Activated CD8-positive, alpha-beta T cell treated with anti-CD3 and anti-CD28 coated beads for 36 hours (primary cell): ENCODE results near the gene NUP214. TPM values are rescaled to one million over a fixed set of nuclear protein-coding genes. Genes with fewer than 3 reads are reported as not detected.

Experiments
- ATAC-seq: fragments of 200-7000 bp; cut with Tn5 transposase; one replicate; pipeline ENCODE4 v1.10.0; 2021; ENCODE audit warnings: mild to moderate bottlenecking, moderate library complexity
- CTCF ChIA-PET: fragments of 350-600 bp; sonication (Branson Sonifier 250); formaldehyde crosslinking; loops from one replicate; lab custom pipeline; 2021; ENCODE audit warnings: antibody characterized with exemption; lab: Charles Lee
- POLR2A ChIA-PET: fragments of 350-600 bp; sonication (Branson Sonifier 250); formaldehyde crosslinking; loops from one replicate; lab custom pipeline; 2021; ENCODE audit warnings: antibody characterized with exemption; lab: Charles Lee
- DNase-seq: peaks from one replicate; pipeline ENCODE4 v3.0.0-alpha.2; 2020
- H3K27ac Mint-ChIP-seq: one replicate; pipeline ENCODE4 v1.8.0; 2021; ENCODE audit warnings: mild to moderate bottlenecking, mixed read lengths
- H3K27me3 Mint-ChIP-seq: one replicate; pipeline ENCODE4 v1.8.0; 2021; ENCODE audit warnings: mixed read lengths
- H3K36me3 Mint-ChIP-seq: one replicate; pipeline ENCODE4 v1.8.0; 2021; ENCODE audit warnings: low read depth, mixed read lengths
- H3K4me1 Mint-ChIP-seq: one replicate; pipeline ENCODE4 v1.8.0; 2021; ENCODE audit warnings: low read depth, mixed read lengths
- H3K4me3 Mint-ChIP-seq: one replicate; pipeline ENCODE4 v1.8.0; 2021; ENCODE audit warnings: mild to moderate bottlenecking, moderate library complexity, mixed read lengths
- H3K9me3 Mint-ChIP-seq: one replicate; pipeline ENCODE4 v1.8.0; 2021; ENCODE audit warnings: mixed read lengths
- CTCF ChIP-seq: fragments of 200-600 bp; IDR thresholded peaks from one replicate; pipeline ENCODE4 v1.8.0; 2022; ENCODE audit warnings: antibody characterized with exemption, mild to moderate bottlenecking
- intact Hi-C: fragments of 100-400 bp; cut with micrococcal nuclease; formaldehyde crosslinking; loops from one replicate; pipeline ENCODE4 v1.10.0; 2022
- total RNA-seq, 2 experiments: library from RNA; stranded (reverse); gene quantifications; one replicate each; pipeline ENCODE4 v1.2.3, GENCODE V29; 2021

Gene NUP214
- total RNA-seq, 2 experiments from 2014 or later: 57.6 to 58.3 TPM

- peaks cover 27% of the 10 kb centered on the region for H3K27me3 Mint-ChIP-seq
- ATAC-seq (no peak), DNase-seq (no peak)
- TF ChIP-seq CTCF: no peak
- ChIA-PET POLR2A (no interaction called here), CTCF (no interaction called here)
- H3K36me3 Mint-ChIP-seq: no peaks in the 10 kb centered on the region
- H3K9me3 Mint-ChIP-seq: no peaks in the 10 kb centered on the region
- intact Hi-C loops: no loop called here
- no peak overlapping the region for H3K4me3 Mint-ChIP-seq
- no peak overlapping the region for H3K27ac Mint-ChIP-seq
- H3K4me1 Mint-ChIP-seq: peaks cover 3% of the 10 kb centered on the region
Measured at GRCh38 chr9:131092548-131093440, 32.6 kb upstream of the NUP214 start.

DNA sequence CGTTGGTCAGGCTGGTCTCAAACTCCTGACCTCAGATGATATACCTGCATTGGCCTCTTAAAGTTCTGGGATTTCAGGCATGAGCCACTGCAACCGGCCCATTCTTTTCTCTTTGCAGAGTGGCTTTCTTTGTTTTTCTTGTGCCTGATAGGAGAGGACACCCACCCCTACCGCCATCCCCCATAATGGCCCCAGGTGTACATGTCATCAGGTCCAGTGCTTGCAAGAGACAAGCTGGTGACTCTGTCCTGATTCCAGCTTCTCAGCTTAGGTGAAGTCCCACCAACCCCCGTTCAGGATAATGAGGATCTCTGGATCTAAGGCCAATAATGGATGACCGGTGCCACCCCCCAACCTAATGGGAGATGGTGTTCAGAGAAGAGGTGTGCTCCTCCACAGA, 31.4 kb upstream of the NUP214 start:
- no peak for ATAC-seq
- POLR2A ChIA-PET: no interaction called here
- intact Hi-C loops: no loop called here
- CTCF ChIA-PET: interaction anchor here (1.0 kb wide), 1 partner anchor 123 kb away, joined by 3 read pairs; no protein-coding TSS in a partner anchor
- no peak overlapping the region for H3K4me3 Mint-ChIP-seq
- H3K9me3 Mint-ChIP-seq: no peaks in the 10 kb centered on the region
- no peak overlapping the region for H3K27ac Mint-ChIP-seq
- H3K27me3 Mint-ChIP-seq: peaks cover 30% of the 10 kb centered on the region
- TF ChIP-seq CTCF: no peak
- no peaks in the 10 kb centered on the region for H3K36me3 Mint-ChIP-seq
- DNase-seq: no peak
- peaks cover 3% of the 10 kb centered on the region for H3K4me1 Mint-ChIP-seq

DNA sequence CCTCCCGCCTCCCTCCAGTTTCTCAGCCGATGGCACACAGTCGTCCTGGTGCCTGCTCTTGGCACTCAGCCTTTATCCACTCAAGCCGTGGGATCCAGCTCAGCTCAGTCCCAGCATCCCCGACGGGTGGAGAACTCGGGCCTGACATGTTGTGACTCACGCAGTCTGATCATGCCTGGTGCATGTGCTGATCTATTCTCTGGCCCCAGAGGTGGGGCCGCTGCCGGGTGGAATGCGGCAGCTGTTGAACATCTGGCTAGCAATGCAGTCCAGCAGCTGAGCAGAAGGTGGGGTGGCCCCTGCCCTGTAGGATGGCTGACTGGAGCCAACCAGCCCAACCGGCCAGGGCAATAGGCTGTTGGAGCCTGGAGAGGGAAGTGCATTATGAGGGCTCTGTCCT, 30.8 kb upstream of the NUP214 start:
- POLR2A ChIA-PET: no interaction called here

DNA sequence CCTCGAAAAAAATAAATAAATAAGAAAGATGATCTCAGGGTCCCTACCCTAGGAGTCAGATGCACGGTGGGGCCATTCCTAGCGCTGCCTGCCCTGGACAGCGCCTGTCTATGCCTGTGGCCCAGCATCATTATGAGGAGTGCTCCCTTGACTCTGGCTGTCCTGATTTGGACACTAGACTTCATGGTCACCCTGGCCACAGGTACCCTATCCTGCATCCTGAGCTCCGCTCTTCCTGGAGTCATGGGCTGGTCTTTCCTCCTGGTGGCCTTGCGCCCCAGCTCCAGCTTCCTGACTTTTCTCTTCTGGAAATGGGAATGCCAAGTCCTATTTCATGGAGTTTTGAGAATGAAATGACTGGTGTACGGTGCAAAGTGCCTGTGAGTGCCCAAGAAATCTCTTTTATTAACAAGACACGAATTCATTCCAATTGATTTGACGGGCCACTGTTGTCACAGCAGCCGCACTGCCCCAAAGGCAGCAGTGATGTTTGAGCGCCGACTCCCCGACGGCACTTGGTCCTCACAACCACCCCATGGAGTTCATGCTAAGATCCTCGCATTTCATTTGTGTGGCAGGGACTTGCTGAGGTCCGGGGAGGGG, 29.6 kb upstream of the NUP214 start:
- DNase-seq (no peak), ATAC-seq (no peak)
- Mint-ChIP-seq H3K4me3 (peak overlapping the region; percentile 63), H3K27ac (no peak overlapping the region), H3K9me3 (no peaks in the 10 kb centered on the region), H3K36me3 (no peaks in the 10 kb centered on the region), H3K4me1 (peaks cover 3% of the 10 kb centered on the region), H3K27me3 (peaks cover 30% of the 10 kb centered on the region)
- ChIA-PET POLR2A (interaction anchor here (0.9 kb wide), 1 partner anchor 29 kb away, joined by 3 read pairs; the partner anchor contains the start of gene NUP214), CTCF (no interaction called here)
- intact Hi-C loops: no loop called here
- no peak for TF ChIP-seq CTCF

More for the DNA sequence above, 30.8 kb upstream of the NUP214 start:
- no peak for ATAC-seq
- DNase-seq: no peak
- Mint-ChIP-seq H3K4me3 (no peak overlapping the region), H3K9me3 (no peaks in the 10 kb centered on the region), H3K27me3 (peaks cover 30% of the 10 kb centered on the region), H3K4me1 (peaks cover 3% of the 10 kb centered on the region), H3K36me3 (no peaks in the 10 kb centered on the region), H3K27ac (no peak overlapping the region)
- TF ChIP-seq CTCF: no peak
- intact Hi-C loops: no loop called here
- CTCF ChIA-PET: interaction anchor here (1.0 to 1.2 kb wide), 2 partner anchors 122 to 242 kb away, joined by 3 read pairs; no protein-coding TSS in a partner anchor
